ENCODE results near the gene EFCAB6. TPM values are rescaled to one million over a fixed set of nuclear protein-coding genes. Genes with fewer than 3 reads are reported as not detected.

The EFCAB6 gene
- total and polyA plus RNA-seq, 4 donors: 1.7 to 15.4 (median 7.6) TPM

- Histone ChIP-seq H3K27ac (ENCODE audit: low read depth in 1 of 2, low read length in 1 of 2) (no peak overlapping the region), H3K9ac (ENCODE audit: insufficient read depth in 1 of 2, low read length in 2 of 2) (no peak overlapping the region), H3K27me3 (ENCODE audit: control insufficient read depth in 3 of 3, insufficient read depth in 3 of 3, low read length in 2 of 3) (no peaks in the 10 kb centered on the region), H3K9me3 (ENCODE audit: control insufficient read depth in 4 of 4, insufficient read depth in 3 of 4, low read length in 3 of 4) (peaks cover 0 to 2% (median 0%) of the 10 kb centered on the region in 4 donors), H3K4me3 (no peak overlapping the region), H3K4me1 (ENCODE audit: control insufficient read depth in 5 of 5, insufficient read depth in 5 of 5, low read length in 5 of 5) (peaks cover 0 to 1% (median 0%) of the 10 kb centered on the region in 5 donors), H3K36me3 (ENCODE audit: control insufficient read depth in 4 of 4, insufficient read depth in 4 of 4, low read length in 4 of 4) (peaks cover 0 to 2% (median 0%) of the 10 kb centered on the region in 4 donors)
- ATAC-seq (ENCODE audit: insufficient read depth, low FRiP score): no peak
- no peak for DNase-seq
- WGBS, 2 donors: 88 to 89% methylated on average over 7 of the region's 7 CpGs
- TF ChIP-seq, protein P1, sequence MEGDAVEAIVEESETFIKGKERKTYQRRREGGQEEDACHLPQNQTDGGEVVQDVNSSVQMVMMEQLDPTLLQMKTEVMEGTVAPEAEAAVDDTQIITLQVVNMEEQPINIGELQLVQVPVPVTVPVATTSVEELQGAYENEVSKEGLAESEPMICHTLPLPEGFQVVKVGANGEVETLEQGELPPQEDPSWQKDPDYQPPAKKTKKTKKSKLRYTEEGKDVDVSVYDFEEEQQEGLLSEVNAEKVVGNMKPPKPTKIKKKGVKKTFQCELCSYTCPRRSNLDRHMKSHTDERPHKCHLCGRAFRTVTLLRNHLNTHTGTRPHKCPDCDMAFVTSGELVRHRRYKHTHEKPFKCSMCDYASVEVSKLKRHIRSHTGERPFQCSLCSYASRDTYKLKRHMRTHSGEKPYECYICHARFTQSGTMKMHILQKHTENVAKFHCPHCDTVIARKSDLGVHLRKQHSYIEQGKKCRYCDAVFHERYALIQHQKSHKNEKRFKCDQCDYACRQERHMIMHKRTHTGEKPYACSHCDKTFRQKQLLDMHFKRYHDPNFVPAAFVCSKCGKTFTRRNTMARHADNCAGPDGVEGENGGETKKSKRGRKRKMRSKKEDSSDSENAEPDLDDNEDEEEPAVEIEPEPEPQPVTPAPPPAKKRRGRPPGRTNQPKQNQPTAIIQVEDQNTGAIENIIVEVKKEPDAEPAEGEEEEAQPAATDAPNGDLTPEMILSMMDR (IDR thresholded peaks at IDR 0.05; ENCODE audit: control extremely low read depth, extremely low read depth): no peak
These were observed 16.8 kb downstream of the EFCAB6 start for GRCh38 chr22:43795320-43795719.

DNA sequence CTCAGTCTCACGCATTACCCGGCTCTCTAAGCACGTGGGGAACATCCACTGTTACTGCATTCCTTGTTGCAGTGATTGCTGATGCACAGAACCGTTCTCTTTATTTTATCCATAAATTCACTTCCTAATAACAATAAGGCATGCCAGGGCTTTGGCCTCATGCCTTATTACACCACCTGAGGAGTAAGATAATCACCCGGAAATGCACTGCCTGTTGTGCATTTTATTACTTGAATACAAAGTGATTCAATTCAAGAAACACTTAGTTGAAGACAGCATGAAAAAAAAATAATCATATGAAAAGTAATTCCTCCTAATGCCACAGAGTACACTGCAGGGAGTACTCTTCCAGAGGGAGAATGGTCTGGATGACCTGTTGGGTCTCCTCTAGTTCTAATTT lies 19.2 kb downstream of the EFCAB6 start:
- TF ChIP-seq, protein P1 (IDR thresholded peaks at IDR 0.05; ENCODE audit: control extremely low read depth, extremely low read depth): no peak
- Histone ChIP-seq H3K9me3 (ENCODE audit: control insufficient read depth in 4 of 4, insufficient read depth in 3 of 4, low read length in 3 of 4) (no peaks in the 10 kb centered on the region), H3K9ac (ENCODE audit: insufficient read depth in 1 of 2, low read length in 2 of 2) (no peak overlapping the region), H3K27ac (ENCODE audit: low read depth in 1 of 2, low read length in 1 of 2) (no peak overlapping the region), H3K4me3 (no peak overlapping the region), H3K36me3 (ENCODE audit: control insufficient read depth in 4 of 4, insufficient read depth in 4 of 4, low read length in 4 of 4) (peaks cover 0 to 2% (median 0%) of the 10 kb centered on the region in 4 donors), H3K4me1 (ENCODE audit: control insufficient read depth in 5 of 5, insufficient read depth in 5 of 5, low read length in 5 of 5) (peaks cover 0 to 1% (median 0%) of the 10 kb centered on the region in 5 donors), H3K27me3 (ENCODE audit: control insufficient read depth in 3 of 3, insufficient read depth in 3 of 3, low read length in 2 of 3) (no peaks in the 10 kb centered on the region)
- DNase-seq (no peak), ATAC-seq (ENCODE audit: insufficient read depth, low FRiP score) (no peak)
- WGBS, 2 donors: 68 to 71% methylated on average over 5 of the region's 5 CpGs

DNA sequence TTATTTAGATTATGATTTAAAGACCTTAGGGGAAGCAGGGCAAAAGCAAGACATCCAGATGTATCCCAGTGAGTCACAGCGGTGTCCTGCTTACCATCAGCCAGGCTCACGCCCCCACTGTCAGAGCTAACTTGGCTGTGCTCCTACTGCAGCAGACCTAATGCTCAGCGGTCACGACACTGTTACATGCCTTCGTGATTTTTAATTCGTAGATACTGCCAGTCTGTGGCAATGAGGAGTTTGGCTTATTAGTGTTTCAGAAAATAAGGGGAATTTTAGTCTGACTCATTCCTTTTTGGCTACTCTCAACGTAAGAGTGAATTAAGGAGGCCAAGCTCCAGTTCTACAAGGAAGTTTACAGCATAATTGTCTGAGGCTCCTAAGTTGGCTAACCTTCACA lies 22.7 kb downstream of the EFCAB6 start:
- DNase-seq: peak in 2 of 3 donors; percentile 16 to 35

More for the DNA sequence above, 22.7 kb downstream of the EFCAB6 start:
- H3K4me3 ChIP-seq: no peak overlapping the region
- peaks cover 0 to 1% (median 0%) of the 10 kb centered on the region in 5 donors for H3K4me1 ChIP-seq (ENCODE audit: control insufficient read depth in 5 of 5, insufficient read depth in 5 of 5, low read length in 5 of 5)
- no peaks in the 10 kb centered on the region for H3K27me3 ChIP-seq (ENCODE audit: control insufficient read depth in 3 of 3, insufficient read depth in 3 of 3, low read length in 2 of 3)
- 52 to 83% methylated on average over 7 of the region's 7 CpGs for WGBS, 2 donors
- H3K9me3 ChIP-seq (ENCODE audit: control insufficient read depth in 4 of 4, insufficient read depth in 3 of 4, low read length in 3 of 4): no peaks in the 10 kb centered on the region
- H3K9ac ChIP-seq (ENCODE audit: insufficient read depth in 1 of 2, low read length in 2 of 2): no peak overlapping the region
- peak; percentile 72 for ATAC-seq (ENCODE audit: insufficient read depth, low FRiP score)
- H3K36me3 ChIP-seq (ENCODE audit: control insufficient read depth in 4 of 4, insufficient read depth in 4 of 4, low read length in 4 of 4): peaks cover 0 to 2% (median 0%) of the 10 kb centered on the region in 4 donors
- TF ChIP-seq, protein P1 (IDR thresholded peaks at IDR 0.05; ENCODE audit: control extremely low read depth, extremely low read depth): no peak
- no peak overlapping the region for H3K27ac ChIP-seq (ENCODE audit: low read depth in 1 of 2, low read length in 1 of 2)
